Middle frontal gyrus (tissue), 1 donor: Measurements from ENCODE around the gene ARL3.
"Not testable (repeated sequence)": the region's sequence is repeated elsewhere in the genome, so short reads cannot be mapped to it uniquely, and the experiment has no call there.

Experiments used
- DNase-seq: peaks from one replicate; pipeline ENCODE4 v3.0.0-alpha.2; 2015; ENCODE audit warnings: low spot score; ENCODE audit errors: extremely low spot score

ARL3 gene

DNA sequence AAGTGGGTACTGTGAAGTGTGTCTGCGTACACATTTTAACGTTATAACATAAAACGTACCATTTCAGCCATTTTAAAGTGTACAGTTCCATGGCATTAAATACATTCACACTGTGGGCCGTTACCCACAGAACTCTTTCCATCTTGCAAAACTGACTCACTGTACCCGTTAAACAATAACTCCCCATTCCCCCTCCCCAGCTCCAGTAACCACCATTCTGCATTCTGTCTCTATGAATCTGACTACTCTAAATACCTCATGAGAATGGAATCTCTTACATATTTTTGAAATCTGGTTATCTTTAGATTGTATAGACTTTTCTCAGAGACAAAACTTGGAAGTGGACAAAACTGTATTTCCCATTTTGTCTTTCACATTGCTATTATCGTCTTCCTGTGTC lies 9.3 kb downstream of the ARL3 start:
- no peak for DNase-seq

DNA sequence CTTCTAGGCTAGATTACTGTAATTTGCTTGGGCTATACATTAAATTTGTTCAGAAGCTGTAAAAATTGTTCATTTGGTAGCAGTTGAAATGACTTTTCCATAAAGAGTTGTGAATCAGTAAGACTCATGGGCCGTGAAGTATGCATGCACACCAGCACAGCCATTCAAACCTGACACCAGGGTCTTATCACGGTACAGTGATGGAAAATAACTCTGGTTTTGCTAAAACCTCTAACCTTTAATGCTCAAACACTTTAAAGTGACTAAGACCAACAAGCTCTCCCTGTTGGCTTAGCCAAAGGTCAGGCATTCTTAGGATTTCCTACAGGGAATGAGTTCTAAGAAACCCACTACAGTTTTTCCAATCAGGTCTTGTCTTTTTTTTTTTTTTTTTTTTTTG lies 11.5 kb downstream of the ARL3 start:
- DNase-seq: no peak

DNA sequence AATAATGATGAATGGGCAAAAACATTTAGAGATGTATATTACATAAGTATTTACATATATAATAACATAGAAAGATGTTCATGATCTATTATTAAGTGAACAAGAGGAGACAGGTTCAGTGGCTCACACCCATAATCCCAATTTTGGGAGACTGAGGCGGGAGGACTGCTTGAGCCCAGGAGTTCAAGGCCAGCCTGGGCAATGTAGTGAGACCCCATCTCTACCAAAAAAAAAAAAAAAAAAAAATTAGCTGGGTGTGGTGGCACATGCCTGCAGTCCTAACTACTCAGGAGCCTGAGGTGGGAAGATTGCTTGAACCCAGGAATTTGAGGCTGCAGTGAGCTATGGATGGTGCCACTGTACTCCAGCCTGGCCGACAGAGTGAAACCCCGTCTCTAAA lies 12.4 kb downstream of the ARL3 start:
- no peak for DNase-seq

DNA sequence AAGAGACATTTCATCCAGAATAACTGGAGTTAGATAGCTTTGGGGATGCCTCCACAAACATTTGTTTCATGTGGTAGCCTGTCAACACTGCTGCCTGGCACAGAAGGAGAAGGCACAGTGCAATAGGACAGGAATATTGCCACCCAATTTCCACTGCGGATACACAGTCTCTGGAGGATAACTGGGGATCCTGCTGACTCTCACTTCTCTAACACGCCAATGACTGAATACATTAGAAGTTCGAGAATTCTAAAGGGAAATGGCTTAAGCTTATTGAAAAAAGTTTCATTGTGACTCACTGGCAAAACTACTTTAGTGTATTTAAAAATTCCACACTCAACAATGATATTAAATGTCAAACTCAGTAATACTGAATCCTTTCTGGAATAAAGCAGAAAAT lies 12.9 kb downstream of the ARL3 start:
- no peak for DNase-seq

GRCh38 chr10:102698894-102699293 lies 15.3 kb downstream of the ARL3 start:
- DNase-seq: no peak

DNA sequence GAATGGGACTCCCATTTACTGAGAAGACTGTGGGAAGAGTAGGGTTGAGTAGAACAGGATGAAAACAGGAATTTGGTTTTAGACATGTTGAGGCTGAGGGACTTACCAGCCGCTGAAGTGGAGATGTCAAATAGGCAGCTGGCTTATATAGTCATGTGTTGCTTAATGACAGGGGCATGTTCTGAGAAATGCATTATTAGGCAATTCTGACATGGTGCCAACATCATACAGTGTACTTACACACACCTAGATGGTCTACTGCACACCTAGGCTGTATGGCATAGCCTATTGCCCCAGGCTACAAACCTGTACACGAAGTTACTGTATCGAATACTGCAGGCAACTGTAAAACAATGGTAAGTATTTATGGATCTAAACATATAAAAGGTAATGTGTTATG lies 17.5 kb downstream of the ARL3 start:
- DNase-seq: no peak

GRCh38 chr10:102695401-102695800 lies 18.8 kb downstream of the ARL3 start:
- not testable (repeated sequence) for DNase-seq

DNA sequence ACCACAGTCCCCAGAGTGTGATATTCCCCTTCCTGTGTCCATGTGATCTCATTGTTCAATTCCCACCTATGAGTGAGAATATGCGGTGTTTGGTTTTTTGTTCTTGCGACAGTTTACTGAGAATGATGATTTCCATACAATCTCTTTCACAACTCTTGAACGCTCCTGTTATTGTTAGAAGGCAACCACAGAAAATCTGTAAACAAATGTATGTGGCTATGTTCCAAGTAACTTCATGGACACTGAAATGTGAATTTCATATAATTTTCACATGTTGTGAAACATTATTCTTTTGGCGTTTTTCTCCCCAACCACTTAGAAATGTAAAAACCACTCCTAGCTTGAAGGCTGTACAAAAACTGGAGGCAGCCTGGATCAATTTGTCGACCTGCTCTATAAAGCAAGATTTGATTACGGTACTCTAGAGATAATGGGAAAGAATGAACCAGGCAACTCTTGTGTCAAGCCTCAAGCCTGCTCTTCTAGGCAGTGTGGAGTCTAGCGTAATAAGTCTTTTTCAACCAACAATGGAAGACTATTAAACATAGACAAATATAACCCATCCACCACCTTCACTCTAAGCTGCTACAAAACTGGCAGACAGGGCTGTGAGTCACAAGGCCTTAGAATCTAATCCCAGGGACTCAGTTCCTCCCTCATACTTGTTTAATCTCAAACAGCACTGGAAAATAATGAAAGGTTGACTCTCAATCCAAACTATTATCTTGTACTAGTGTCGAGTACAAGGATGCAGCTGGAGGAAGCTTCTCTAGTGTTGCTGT lies 22.7 kb downstream of the ARL3 start:
- DNase-seq: no peak

DNA sequence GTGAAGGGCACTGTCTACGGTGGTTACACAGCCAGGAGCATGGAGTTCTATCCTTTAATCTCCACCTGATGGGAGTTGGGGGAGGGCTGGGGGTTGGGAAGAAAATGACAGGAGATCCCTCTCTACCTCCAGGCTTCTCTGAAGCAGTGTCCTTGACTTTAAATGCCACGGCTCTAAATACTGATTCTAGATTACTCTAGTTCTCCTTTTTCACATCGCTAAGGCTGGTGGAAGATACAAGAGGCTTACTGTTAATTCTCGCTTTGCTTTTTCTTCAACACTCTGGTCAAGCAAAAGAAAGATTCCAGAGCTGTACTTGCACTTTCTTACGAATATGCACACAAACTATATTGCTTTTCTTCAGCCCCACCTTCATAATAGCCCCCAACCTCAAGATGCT lies 30.5 kb downstream of the ARL3 start:
- DNase-seq: no peak

DNA sequence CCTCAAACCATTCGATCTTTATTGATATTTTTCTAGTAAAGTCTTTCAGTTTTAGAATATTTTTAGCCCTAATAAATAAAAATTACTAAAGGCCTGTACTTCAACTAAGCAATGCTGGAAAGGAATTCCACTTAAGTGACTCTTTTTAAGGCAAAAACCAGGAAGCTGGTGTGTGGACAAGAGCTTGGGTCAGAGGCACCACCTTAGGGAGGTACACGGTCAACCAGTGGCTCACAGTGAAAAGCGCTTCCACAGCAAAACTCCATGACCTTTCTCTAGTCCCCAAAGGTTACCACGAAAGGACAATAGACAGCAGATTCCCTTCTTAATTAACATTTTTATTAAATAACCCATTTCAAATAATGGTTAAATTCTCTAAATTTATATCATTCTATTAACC lies 31.2 kb downstream of the ARL3 start:
- DNase-seq: no peak

DNA sequence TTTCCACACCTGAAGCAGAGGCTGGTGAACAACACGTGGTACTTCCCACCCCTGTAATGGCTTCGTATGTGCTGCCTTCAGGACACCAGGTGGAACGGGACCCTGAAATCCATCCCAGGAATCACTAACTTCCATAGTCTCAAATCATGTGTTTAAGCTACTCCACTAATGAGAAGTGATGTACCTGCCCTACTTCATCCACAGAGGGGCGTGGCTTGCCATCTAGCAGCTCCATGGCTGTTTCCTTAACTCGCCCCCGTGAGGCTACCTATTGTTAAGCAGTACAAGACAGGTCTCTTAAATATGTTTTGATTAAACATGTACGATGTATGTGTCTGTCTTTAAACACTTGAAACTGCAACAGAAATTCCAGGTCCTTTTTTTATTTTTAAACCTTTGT lies 31.8 kb downstream of the ARL3 start:
- no peak for DNase-seq

DNA sequence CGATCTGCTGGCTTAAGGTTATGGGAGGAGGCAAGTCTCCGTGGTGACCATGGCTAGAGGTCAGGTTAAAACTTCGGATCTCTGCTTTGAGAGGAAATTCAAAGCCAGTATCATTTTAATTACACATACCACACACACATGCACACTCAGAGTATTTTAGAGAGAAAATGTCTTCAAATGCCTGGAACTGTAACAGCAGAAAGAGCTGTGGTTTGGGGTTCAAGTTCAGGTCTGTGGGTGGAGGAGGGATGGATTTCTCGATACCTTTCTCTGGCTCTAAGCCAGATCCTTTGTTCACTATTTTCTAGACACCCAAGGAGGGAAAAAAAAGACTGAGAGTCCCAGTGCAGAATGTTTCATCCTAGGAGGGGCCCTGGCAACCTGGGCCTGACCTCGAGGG lies 32.5 kb downstream of the ARL3 start:
- DNase-seq: no peak

GRCh38 chr10:102679596-102679995 lies 34.6 kb downstream of the ARL3 start:
- no peak for DNase-seq

DNA sequence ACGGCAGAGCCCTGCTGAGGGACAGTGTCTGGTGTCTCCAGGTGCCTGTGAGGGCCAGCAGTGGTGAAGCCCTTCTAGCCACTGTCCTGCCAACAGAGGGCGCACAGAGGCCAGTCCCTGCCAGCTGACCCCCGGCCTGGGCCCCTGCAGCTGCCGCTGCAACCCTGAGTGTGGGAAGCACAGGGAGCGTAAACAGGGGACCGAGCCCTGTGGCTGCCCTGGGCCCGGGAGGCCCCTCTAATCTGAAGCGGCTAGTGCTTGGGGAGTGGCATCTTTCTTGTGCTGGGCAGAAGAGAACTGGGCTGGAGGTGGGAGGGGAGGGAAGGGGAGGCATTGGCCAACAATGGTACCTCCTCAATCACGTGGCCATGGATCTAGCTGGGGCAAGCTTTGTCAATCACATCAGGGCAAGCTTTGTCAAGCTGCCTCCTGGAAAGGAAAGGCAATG lies 35.3 kb downstream of the ARL3 start:
- DNase-seq: no peak

GRCh38 chr10:102678068-102678400 lies 36.2 kb downstream of the ARL3 start:
- no peak for DNase-seq

GRCh38 chr10:102677331-102678067 lies 36.7 kb downstream of the ARL3 start:
- no peak for DNase-seq

DNA sequence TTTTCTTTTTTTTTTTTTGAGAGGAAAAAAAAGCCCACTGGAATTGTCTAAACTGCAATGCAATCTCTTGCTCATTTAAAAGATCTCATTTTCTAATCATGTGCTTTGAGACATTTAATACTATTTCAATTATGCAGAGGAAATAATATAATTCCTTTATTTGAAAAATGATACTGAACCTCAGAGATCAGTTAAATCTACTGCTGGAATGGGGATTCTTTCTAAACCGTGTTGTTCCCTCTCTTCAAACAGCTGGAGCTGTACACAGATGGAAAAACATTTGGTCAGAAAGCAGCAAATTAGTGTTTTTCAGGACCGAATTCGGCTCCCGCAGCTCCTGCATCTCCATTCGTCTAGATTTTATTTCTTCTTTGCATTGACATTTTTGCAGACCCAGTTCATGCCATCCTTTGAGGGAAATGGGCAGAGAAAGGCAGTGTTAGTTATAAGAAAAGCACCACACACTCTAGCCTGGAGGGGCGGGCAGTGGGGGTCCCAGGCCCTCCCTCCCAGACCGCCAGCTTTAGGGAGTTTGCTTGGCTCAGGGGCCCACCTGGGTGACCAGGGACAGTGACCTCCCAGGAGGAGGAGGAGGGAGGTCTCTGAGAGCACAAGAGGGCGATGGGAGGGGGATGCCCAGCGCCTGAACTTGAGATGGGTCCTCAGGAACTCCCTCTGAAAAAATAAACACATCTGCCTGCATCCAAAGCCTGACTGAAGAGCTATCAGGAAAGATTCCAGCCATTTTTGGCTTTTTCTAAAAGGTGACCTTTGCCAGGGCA lies 37.5 kb downstream of the ARL3 start:
- no peak for DNase-seq

DNA sequence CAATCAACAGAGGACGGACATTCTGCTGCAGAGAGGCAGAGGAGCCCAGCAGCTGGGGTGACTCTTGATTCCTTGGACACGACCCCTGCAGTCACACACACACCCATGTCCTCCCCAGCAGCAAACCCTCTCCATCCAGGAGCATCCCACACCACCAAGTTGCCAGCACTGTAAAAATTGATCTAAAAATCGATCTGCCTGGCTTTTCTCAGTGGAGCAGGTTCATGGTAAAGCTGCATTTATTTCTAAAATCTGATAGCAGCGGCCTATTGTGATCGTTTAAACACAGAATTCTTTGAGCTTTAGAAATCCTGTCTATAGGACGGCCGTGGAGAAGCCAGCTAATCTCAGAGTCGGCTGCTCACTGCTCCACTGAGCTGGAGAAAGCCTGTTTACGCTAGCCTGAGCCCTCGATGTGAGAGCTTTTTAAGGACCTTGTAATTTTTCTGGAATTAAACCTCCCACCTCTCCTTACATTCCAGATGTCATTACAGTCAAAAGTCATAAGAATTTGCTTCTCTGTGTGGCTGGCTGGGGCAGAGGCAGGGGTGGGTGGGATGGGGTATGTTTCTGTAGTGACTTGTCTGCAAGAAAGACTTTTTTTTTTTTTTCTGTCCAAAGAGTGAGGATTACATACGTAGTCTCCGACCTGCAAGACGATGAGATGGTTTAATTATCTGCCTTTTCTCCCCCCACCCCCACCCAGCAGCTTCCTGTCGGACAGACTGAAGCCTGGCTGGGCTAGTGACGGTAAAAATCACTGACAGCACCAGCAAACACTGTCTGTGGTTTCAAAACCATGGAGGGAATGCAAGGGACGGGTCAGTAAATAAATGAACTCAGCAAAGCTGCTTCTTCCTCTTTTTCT lies 38.3 kb downstream of the ARL3 start:
- DNase-seq: no peak

- DNase-seq: no peak
Observed at GRCh38 chr10:102675011-102675665, 39.1 kb downstream of the ARL3 start.

- no peak for DNase-seq
Observed at GRCh38 chr10:102674566-102674965, 39.6 kb downstream of the ARL3 start.
